Neuronal stem cell (in vitro differentiated cells): ENCODE data around the gene OR8B8.
"Not testable (repeated sequence)": the region's sequence is repeated elsewhere in the genome, so short reads cannot be mapped to it uniquely, and the experiment has no call there.

Experiments
- DNase-seq: peaks from one replicate; pipeline ENCODE4 v3.0.0-alpha.2; 2013; ENCODE audit warnings: low spot score
- H2AFZ ChIP-seq: one replicate; pipeline ENCODE4 v1.6.1; 2013; ENCODE audit warnings: mild to moderate bottlenecking, low read length, inconsistent platforms
- H2AK5ac ChIP-seq: 2 replicates; pipeline ENCODE4 v1.6.1; 2013; ENCODE audit warnings: low read depth, mild to moderate bottlenecking, inconsistent platforms, low read length, moderate library complexity, mixed read lengths
- H2BK120ac ChIP-seq: 2 replicates; pipeline ENCODE4 v1.6.1; 2013; ENCODE audit warnings: low read depth, mild to moderate bottlenecking, inconsistent platforms, low read length, moderate library complexity, mixed read lengths
- H2BK12ac ChIP-seq: one replicate; pipeline ENCODE4 v1.6.1; 2013; ENCODE audit warnings: low read length, inconsistent platforms
- H2BK15ac ChIP-seq: 2 replicates; pipeline ENCODE4 v1.6.1; 2013; ENCODE audit warnings: mild to moderate bottlenecking, low read length, inconsistent platforms, mixed read lengths
- H2BK5ac ChIP-seq: one replicate; pipeline ENCODE4 v1.6.1; 2013; ENCODE audit warnings: inconsistent platforms, mild to moderate bottlenecking, low read length, moderate library complexity
- H3K14ac ChIP-seq: one replicate; pipeline ENCODE4 v1.6.1; 2013; ENCODE audit warnings: low read length, inconsistent platforms
- H3K18ac ChIP-seq: 2 replicates; pipeline ENCODE4 v1.6.1; 2013; ENCODE audit warnings: low read length, inconsistent platforms
- H3K23ac ChIP-seq: 2 replicates; pipeline ENCODE4 v1.6.1; 2013; ENCODE audit warnings: low read depth, mild to moderate bottlenecking, mixed read lengths, low read length, inconsistent platforms; ENCODE audit not compliant: poor library complexity
- H3K27ac ChIP-seq: replicated peaks from 3 replicates; pipeline ENCODE4 v1.5.1; 2013; ENCODE audit warnings: low read length, inconsistent platforms
- H3K27me3 ChIP-seq, 3 experiments: 2 replicates each; pipeline ENCODE4 v1.6.1; 2013; ENCODE audit warnings: low read length in 3 of 3, mild to moderate bottlenecking in 2 of 3, inconsistent platforms in 1 of 3, low read depth in 1 of 3, mixed read lengths in 1 of 3, moderate library complexity in 1 of 3; ENCODE audit not compliant: control insufficient read depth in 3 of 3, insufficient read depth in 3 of 3
- H3K36me3 ChIP-seq, 2 donors: replicated peaks in 1 of 2; 2 replicates each; pipeline ENCODE4 v1.6.1; 2013; ENCODE audit warnings: low read length in 2 of 2; ENCODE audit not compliant: control insufficient read depth in 2 of 2, insufficient read depth in 2 of 2
- H3K4ac ChIP-seq: 2 replicates; pipeline ENCODE4 v1.6.1; 2013; ENCODE audit warnings: inconsistent platforms, mild to moderate bottlenecking, low read length, moderate library complexity
- H3K4me1 ChIP-seq, 2 donors: 1 replicate in 1 of 2; 2 replicates in 1 of 2; pipeline ENCODE4 v1.6.1; 2013; ENCODE audit warnings: low read length in 2 of 2, low read depth in 1 of 2; ENCODE audit not compliant: control insufficient read depth in 2 of 2, insufficient read depth in 1 of 2
- H3K4me2 ChIP-seq: one replicate; pipeline ENCODE4 v1.6.1; 2013; ENCODE audit warnings: mild to moderate bottlenecking, low read length, inconsistent platforms; ENCODE audit not compliant: insufficient read depth, poor library complexity, severe bottlenecking
- H3K4me3 ChIP-seq, 2 donors: 2 replicates each; pipeline ENCODE4 v1.5.1; 2013; ENCODE audit warnings: low read length in 2 of 2, mild to moderate bottlenecking in 2 of 2, inconsistent platforms in 1 of 2, moderate library complexity in 1 of 2
- H3K79me1 ChIP-seq: one replicate; pipeline ENCODE4 v1.6.1; 2013; ENCODE audit warnings: low read depth, mild to moderate bottlenecking, inconsistent platforms, low read length, moderate library complexity
- H3K9ac ChIP-seq: one replicate; pipeline ENCODE4 v1.6.1; 2013; ENCODE audit warnings: mild to moderate bottlenecking, low read depth, low read length, inconsistent platforms; ENCODE audit not compliant: poor library complexity
- H3K9me3 ChIP-seq, 2 donors: replicated peaks in 1 of 2; 2 replicates each; pipeline versions ENCODE3 to v1.6.1; 2013; ENCODE audit warnings: low read length in 2 of 2, mild to moderate bottlenecking in 2 of 2, inconsistent platforms in 1 of 2, low read depth in 1 of 2, mixed read lengths in 1 of 2, moderate library complexity in 1 of 2; ENCODE audit not compliant: control insufficient read depth in 2 of 2, insufficient read depth in 1 of 2
- H4K8ac ChIP-seq: one replicate; pipeline ENCODE4 v1.6.1; 2013; ENCODE audit warnings: low read depth, mild to moderate bottlenecking, inconsistent platforms, low read length, moderate library complexity
- H4K91ac ChIP-seq: one replicate; pipeline ENCODE4 v1.6.1; 2013; ENCODE audit warnings: low read length, low read depth, mild to moderate bottlenecking, inconsistent platforms; ENCODE audit not compliant: poor library complexity
- WGBS, 2 donors: extraction: QIAGEN DNeasy Blood & Tissue Kit; methylation state at CpG; one replicate each; pipeline ENCODE4 v1.1.7; 2013; ENCODE audit warnings: missing lambda C conversion rate in 2 of 2, mixed read lengths in 1 of 2; ENCODE audit not compliant: insufficient read length in 2 of 2, insufficient replicate concordance in 1 of 2; ENCODE audit errors: extremely low coverage in 2 of 2; 5-methylcytosine and 5-hydroxymethylcytosine counted together

The OR8B8 gene

GRCh38 chr11:124459379-124459778 lies 13.9 kb upstream of the OR8B8 start:
- not testable (repeated sequence) for H3K27me3 ChIP-seq, H3K9me3 ChIP-seq, H2AFZ ChIP-seq, H4K91ac ChIP-seq, H3K4ac ChIP-seq, H3K4me3 ChIP-seq, H3K9ac ChIP-seq, H4K8ac ChIP-seq, DNase-seq, H3K23ac ChIP-seq, H2BK15ac ChIP-seq, H2BK5ac ChIP-seq, H3K36me3 ChIP-seq, H2AK5ac ChIP-seq, H3K18ac ChIP-seq, H3K79me1 ChIP-seq, H2BK120ac ChIP-seq, H3K27ac ChIP-seq, H3K14ac ChIP-seq, H3K4me1 ChIP-seq, H2BK12ac ChIP-seq, H3K4me2 ChIP-seq
- WGBS, 2 donors, result no CpG with 5 or more reads among the region's 7 CpGs

- Histone ChIP-seq H2BK5ac (no peak overlapping the region), H2BK15ac (no peak overlapping the region), H3K27ac (no peak overlapping the region), H3K23ac (no peak overlapping the region), H3K36me3 (no peaks in the 10 kb centered on the region), H3K14ac (no peak overlapping the region), H3K4me3 (no peak overlapping the region), H3K79me1 (no peaks in the 10 kb centered on the region), H3K4me2 (no peak overlapping the region), H3K18ac (no peak overlapping the region), H3K9me3 (no peaks in the 10 kb centered on the region), H3K27me3 (no peaks in the 10 kb centered on the region), H2AK5ac (no peak overlapping the region), H3K9ac (no peak overlapping the region), H3K4me1 (no peaks in the 10 kb centered on the region), H4K8ac (no peak overlapping the region), H2AFZ (no peak overlapping the region), H4K91ac (no peak overlapping the region), H2BK120ac (no peak overlapping the region), H3K4ac (no peak overlapping the region), H2BK12ac (no peak overlapping the region)
- DNase-seq, result no peak
- no CpG with 5 or more reads among the region's 2 CpGs for WGBS, 2 donors
Measured at GRCh38 chr11:124454552-124454951, 9.1 kb upstream of the OR8B8 start.

- H3K36me3 ChIP-seq, result no peaks in the 10 kb centered on the region
- H3K9ac ChIP-seq, result no peak overlapping the region
- no peaks in the 10 kb centered on the region for H3K4me1 ChIP-seq
- no peak for DNase-seq
- no peak overlapping the region for H3K4me3 ChIP-seq
- no peak overlapping the region for H2BK5ac ChIP-seq
- no peaks in the 10 kb centered on the region for H3K27me3 ChIP-seq
- H2BK120ac ChIP-seq, result no peak overlapping the region
- H3K79me1 ChIP-seq, result no peaks in the 10 kb centered on the region
- no peak overlapping the region for H3K4me2 ChIP-seq
- no peak overlapping the region for H2BK15ac ChIP-seq
- no peaks in the 10 kb centered on the region for H3K9me3 ChIP-seq
- H2AK5ac ChIP-seq, result no peak overlapping the region
- no peak overlapping the region for H4K91ac ChIP-seq
- no peak overlapping the region for H3K18ac ChIP-seq
- no peak overlapping the region for H4K8ac ChIP-seq
- H2AFZ ChIP-seq, result no peak overlapping the region
- H3K27ac ChIP-seq, result no peak overlapping the region
- no peak overlapping the region for H3K23ac ChIP-seq
- no peak overlapping the region for H3K14ac ChIP-seq
- H2BK12ac ChIP-seq, result no peak overlapping the region
- WGBS, 2 donors, result no CpG with 5 or more reads among the region's 1 CpG
- H3K4ac ChIP-seq, result no peak overlapping the region
Measured at GRCh38 chr11:124446916-124447315, 1.4 kb upstream of the OR8B8 start.

GRCh38 chr11:124442847-124443246 lies 2.6 kb downstream of the OR8B8 start:
- Histone ChIP-seq H3K23ac (no peak overlapping the region), H2BK12ac (no peak overlapping the region), H2BK5ac (no peak overlapping the region), H3K4me3 (no peak overlapping the region), H3K27me3 (no peaks in the 10 kb centered on the region), H4K91ac (no peak overlapping the region), H2AFZ (no peak overlapping the region), H3K9ac (no peak overlapping the region), H4K8ac (no peak overlapping the region), H3K4ac (no peak overlapping the region), H3K4me1 (no peaks in the 10 kb centered on the region), H2BK15ac (no peak overlapping the region), H2AK5ac (no peak overlapping the region), H3K18ac (no peak overlapping the region), H3K14ac (no peak overlapping the region), H3K36me3 (no peaks in the 10 kb centered on the region), H3K9me3 (no peaks in the 10 kb centered on the region), H3K27ac (no peak overlapping the region), H3K4me2 (no peak overlapping the region), H2BK120ac (no peak overlapping the region), H3K79me1 (no peaks in the 10 kb centered on the region)
- WGBS, 2 donors, result no CpG with 5 or more reads among the region's 2 CpGs
- no peak for DNase-seq
